GM12878 (cell line): ENCODE data around the gene BBC3. TPM values are rescaled to one million over a fixed set of nuclear protein-coding genes. Genes with fewer than 3 reads are reported as not detected.

ENCODE experiments used
- CEBPB ChIP-seq, 2 experiments: fragments of 150-350 bp in 1 of 2; IDR thresholded peaks; 2 replicates each; pipeline ENCODE4 v1.6.1; 2012 to 2014; ENCODE audit warnings: low read depth in 2 of 2, low read length in 2 of 2, borderline replicate concordance in 1 of 2, inconsistent platforms in 1 of 2
- EED ChIP-seq: sonication (generic); IDR thresholded peaks from 2 replicates; pipeline ENCODE4 v1.6.1; 2016; ENCODE audit warnings: antibody characterized with exemption, low read depth
- EP300 ChIP-seq, 2 experiments: fragments of 150-350 bp in 1 of 2; IDR thresholded peaks; 2 replicates each; pipeline ENCODE4 v1.6.1; 2011 to 2012; ENCODE audit warnings: low read depth in 2 of 2, low read length in 2 of 2, borderline replicate concordance in 1 of 2, improper control_type of control experiment in 1 of 2, inconsistent platforms in 1 of 2; ENCODE audit not compliant: control insufficient read depth in 1 of 2
- FOXK2 ChIP-seq: fragments of 450-650 bp; IDR thresholded peaks from 2 replicates; pipeline ENCODE4 v1.6.1; 2017; ENCODE audit warnings: mild to moderate bottlenecking, moderate library complexity
- GABPA ChIP-seq: IDR thresholded peaks from 2 replicates; pipeline ENCODE4 v1.6.1; 2014; ENCODE audit warnings: antibody characterized with exemption, low read depth, mild to moderate bottlenecking, inconsistent platforms
- HDGF ChIP-seq: fragments of 450-650 bp; IDR thresholded peaks from 2 replicates; pipeline ENCODE4 v1.6.1; 2016; ENCODE audit warnings: antibody characterized with exemption
- MTA3 ChIP-seq: IDR thresholded peaks from 2 replicates; pipeline ENCODE4 v1.6.1; 2012; ENCODE audit warnings: low read length, inconsistent platforms, borderline replicate concordance
- NBN ChIP-seq: fragments of 450-650 bp; IDR thresholded peaks from 2 replicates; pipeline ENCODE4 v1.6.1; 2016
- NFYB ChIP-seq: IDR thresholded peaks from 2 replicates; pipeline ENCODE4 v1.6.1; 2011; ENCODE audit warnings: low read depth, mild to moderate bottlenecking, low read length, improper control_type of control experiment, moderate library complexity; ENCODE audit not compliant: insufficient read depth
- NR2C1 ChIP-seq: fragments of 450-650 bp; IDR thresholded peaks from 2 replicates; pipeline ENCODE4 v1.6.1; 2017; ENCODE audit warnings: antibody characterized with exemption, mild to moderate bottlenecking, moderate library complexity
- NR2C2 ChIP-seq: IDR thresholded peaks from 2 replicates; pipeline ENCODE4 v1.6.1; 2011; ENCODE audit warnings: borderline replicate concordance, low read depth; ENCODE audit not compliant: control insufficient read depth, insufficient read length
- POLR2A ChIP-seq: IDR thresholded peaks from 2 replicates; pipeline ENCODE4 v1.6.1; 2011; ENCODE audit warnings: low read depth, mild to moderate bottlenecking, low read length
- RAD51 ChIP-seq: fragments of 450-650 bp; IDR thresholded peaks from 2 replicates; pipeline ENCODE4 v1.6.1; 2016; ENCODE audit warnings: moderate library complexity, mild to moderate bottlenecking, inconsistent platforms
- RBBP5 ChIP-seq: fragments of 200-600 bp; sonication (generic); conservative IDR thresholded peaks from 2 replicates; pipeline ENCODE4 v1.6.1; 2016
- RELA ChIP-seq: fragments of 450-650 bp; IDR thresholded peaks from 2 replicates; pipeline ENCODE4 v1.8.0; 2014; ENCODE audit warnings: borderline replicate concordance; ENCODE audit not compliant: partially characterized antibody
- TAF1 ChIP-seq: IDR thresholded peaks from 2 replicates; pipeline ENCODE4 v1.6.1; 2011; ENCODE audit warnings: mild to moderate bottlenecking, low read depth, low read length, borderline replicate concordance
- ZSCAN29 ChIP-seq: fragments of 450-650 bp; IDR thresholded peaks from 2 replicates; pipeline ENCODE4 v1.6.1; 2017; ENCODE audit warnings: mild to moderate bottlenecking, moderate library complexity
- polyA plus RNA-seq, 11 experiments: library from polyadenylated mRNA; depleted of rRNA in 4 of 11; unstranded in 6 of 11; stranded (reverse) in 5 of 11; fragments of >200 nt; fragmentation: Nextera tagmentation in 4 of 11; fragmentation: Illumina TruSeq in 1 of 11; extraction: Ambion mirVana in 4 of 11; extraction: Trizol in 1 of 11; gene quantifications; 1 replicate in 1 of 11; 2 replicates in 10 of 11; pipeline versions ENCODE4 v1.2.1 to v1.2.3, GENCODE V29; 2011 to 2016; ENCODE audit warnings: inconsistent platforms in 2 of 11, missing spikeins in 2 of 11, low read depth in 1 of 11
- total RNA-seq, 4 experiments: library from RNA; depleted of rRNA in 3 of 4; stranded (reverse); fragments of >200 nt in 3 of 4; fragmentation: Illumina TruSeq in 1 of 4; extraction: Trizol in 1 of 4; gene quantifications; 2 replicates each; pipeline versions ENCODE4 v1.2.1 to v1.2.3, GENCODE V29; 2013 to 2021
- TF ChIP-seq, protein P1 (sequence below): fragments of 450-650 bp; IDR thresholded peaks from 2 replicates; pipeline ENCODE4 v1.6.1; 2014; ENCODE audit warnings: mild to moderate bottlenecking
- TF ChIP-seq, protein P2 (sequence below), 3 experiments: IDR thresholded peaks in 2 of 3; conservative IDR thresholded peaks in 1 of 3; 2 replicates each; pipeline ENCODE4 v1.5.1; 2011; ENCODE audit warnings: low read depth in 3 of 3, low read length in 3 of 3, mild to moderate bottlenecking in 3 of 3, control low read depth in 2 of 3, moderate library complexity in 2 of 3, inconsistent platforms in 1 of 3, mixed read lengths in 1 of 3; ENCODE audit not compliant: control insufficient read depth in 2 of 3, insufficient read depth in 1 of 3; ENCODE audit errors: extremely low read depth in 1 of 3
- TF ChIP-seq, protein P3 (sequence below): fragments of 150-350 bp; IDR thresholded peaks from 2 replicates; pipeline ENCODE4 v1.6.1; 2016; ENCODE audit warnings: low read depth, low read length
- TF ChIP-seq, protein P4 (sequence below): fragments of 450-650 bp; IDR thresholded peaks from 2 replicates; pipeline ENCODE4 v1.6.1; 2017; ENCODE audit warnings: mild to moderate bottlenecking, low read depth, inconsistent platforms; ENCODE audit not compliant: poor library complexity, severe bottlenecking

Gene BBC3
- total and polyA plus RNA-seq, 10 of the 15 experiments (the other 5 are each of a cell fraction or from before 2014, with no cell fraction given): 0.10 to 17.9 (median 7.5) TPM

DNA sequence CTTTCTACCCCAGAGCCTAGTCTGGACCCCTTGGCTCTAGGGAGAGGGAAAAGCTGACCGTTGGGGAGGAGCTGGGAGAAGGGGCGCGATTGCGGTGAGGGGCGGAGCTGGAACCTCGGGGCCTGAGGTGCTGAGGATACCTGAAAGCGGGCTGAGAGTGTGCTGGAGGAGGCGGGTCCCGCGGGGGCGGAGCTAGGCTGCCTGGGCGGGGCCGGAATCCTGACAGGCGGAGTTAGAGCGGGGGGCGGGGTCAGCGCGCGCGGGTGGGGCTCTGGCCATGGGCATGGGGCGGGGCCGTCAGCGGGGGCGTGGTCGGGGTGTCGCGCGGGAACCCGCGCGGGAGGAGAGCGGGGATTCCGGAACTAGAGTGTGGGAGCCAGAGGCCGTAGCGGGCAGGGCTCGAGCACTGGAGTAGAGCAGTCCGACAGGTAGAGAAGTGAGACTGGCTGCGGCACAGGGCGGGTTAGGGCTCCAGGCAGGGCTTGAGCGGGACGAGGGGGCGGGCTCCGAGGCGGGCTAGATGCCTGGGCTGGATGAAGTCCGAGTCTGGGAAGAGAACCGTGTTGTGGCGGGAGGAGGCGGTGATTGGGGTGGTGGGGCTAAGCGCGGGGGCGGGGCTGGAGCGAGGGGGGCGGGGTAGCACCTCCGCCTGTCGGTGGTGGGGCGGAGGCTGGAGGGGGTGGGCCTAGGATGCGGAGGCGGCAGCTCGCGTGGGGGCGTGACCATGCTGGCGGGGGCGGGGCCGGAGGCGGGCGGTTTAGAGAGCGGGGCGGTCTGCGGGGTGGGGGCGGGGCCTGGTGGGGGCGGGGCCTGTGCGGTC is 43.3 kb upstream of the BBC3 start, which contains the start of gene INAFM1 (continued):
- TF ChIP-seq, protein P1, sequence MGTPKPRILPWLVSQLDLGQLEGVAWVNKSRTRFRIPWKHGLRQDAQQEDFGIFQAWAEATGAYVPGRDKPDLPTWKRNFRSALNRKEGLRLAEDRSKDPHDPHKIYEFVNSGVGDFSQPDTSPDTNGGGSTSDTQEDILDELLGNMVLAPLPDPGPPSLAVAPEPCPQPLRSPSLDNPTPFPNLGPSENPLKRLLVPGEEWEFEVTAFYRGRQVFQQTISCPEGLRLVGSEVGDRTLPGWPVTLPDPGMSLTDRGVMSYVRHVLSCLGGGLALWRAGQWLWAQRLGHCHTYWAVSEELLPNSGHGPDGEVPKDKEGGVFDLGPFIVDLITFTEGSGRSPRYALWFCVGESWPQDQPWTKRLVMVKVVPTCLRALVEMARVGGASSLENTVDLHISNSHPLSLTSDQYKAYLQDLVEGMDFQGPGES: no peak
- no peak for TF ChIP-seq RBBP5
- peak; percentile 86; the same call in 1 of the 2 replicates for TF ChIP-seq NBN
- TF ChIP-seq, protein P2, sequence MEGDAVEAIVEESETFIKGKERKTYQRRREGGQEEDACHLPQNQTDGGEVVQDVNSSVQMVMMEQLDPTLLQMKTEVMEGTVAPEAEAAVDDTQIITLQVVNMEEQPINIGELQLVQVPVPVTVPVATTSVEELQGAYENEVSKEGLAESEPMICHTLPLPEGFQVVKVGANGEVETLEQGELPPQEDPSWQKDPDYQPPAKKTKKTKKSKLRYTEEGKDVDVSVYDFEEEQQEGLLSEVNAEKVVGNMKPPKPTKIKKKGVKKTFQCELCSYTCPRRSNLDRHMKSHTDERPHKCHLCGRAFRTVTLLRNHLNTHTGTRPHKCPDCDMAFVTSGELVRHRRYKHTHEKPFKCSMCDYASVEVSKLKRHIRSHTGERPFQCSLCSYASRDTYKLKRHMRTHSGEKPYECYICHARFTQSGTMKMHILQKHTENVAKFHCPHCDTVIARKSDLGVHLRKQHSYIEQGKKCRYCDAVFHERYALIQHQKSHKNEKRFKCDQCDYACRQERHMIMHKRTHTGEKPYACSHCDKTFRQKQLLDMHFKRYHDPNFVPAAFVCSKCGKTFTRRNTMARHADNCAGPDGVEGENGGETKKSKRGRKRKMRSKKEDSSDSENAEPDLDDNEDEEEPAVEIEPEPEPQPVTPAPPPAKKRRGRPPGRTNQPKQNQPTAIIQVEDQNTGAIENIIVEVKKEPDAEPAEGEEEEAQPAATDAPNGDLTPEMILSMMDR (IDR thresholded peaks at IDR 0.05 in 2 of 3, conservative IDR thresholded peaks at IDR 0.05 in 1 of 3; ENCODE audit: control insufficient read depth in 2 of 3, extremely low read depth in 1 of 3, insufficient read depth in 1 of 3, low read depth in 3 of 3, low read length in 3 of 3): no peak
- no peak for TF ChIP-seq GABPA
- no peak for TF ChIP-seq EP300 (IDR thresholded peaks at IDR 0.05; ENCODE audit: borderline replicate concordance in 1 of 2, control insufficient read depth in 1 of 2, low read depth in 2 of 2, low read length in 2 of 2)
- TF ChIP-seq NFYB: no peak
- no peak for TF ChIP-seq FOXK2
- peak; percentile 29 for TF ChIP-seq RELA
- TF ChIP-seq, protein P3, sequence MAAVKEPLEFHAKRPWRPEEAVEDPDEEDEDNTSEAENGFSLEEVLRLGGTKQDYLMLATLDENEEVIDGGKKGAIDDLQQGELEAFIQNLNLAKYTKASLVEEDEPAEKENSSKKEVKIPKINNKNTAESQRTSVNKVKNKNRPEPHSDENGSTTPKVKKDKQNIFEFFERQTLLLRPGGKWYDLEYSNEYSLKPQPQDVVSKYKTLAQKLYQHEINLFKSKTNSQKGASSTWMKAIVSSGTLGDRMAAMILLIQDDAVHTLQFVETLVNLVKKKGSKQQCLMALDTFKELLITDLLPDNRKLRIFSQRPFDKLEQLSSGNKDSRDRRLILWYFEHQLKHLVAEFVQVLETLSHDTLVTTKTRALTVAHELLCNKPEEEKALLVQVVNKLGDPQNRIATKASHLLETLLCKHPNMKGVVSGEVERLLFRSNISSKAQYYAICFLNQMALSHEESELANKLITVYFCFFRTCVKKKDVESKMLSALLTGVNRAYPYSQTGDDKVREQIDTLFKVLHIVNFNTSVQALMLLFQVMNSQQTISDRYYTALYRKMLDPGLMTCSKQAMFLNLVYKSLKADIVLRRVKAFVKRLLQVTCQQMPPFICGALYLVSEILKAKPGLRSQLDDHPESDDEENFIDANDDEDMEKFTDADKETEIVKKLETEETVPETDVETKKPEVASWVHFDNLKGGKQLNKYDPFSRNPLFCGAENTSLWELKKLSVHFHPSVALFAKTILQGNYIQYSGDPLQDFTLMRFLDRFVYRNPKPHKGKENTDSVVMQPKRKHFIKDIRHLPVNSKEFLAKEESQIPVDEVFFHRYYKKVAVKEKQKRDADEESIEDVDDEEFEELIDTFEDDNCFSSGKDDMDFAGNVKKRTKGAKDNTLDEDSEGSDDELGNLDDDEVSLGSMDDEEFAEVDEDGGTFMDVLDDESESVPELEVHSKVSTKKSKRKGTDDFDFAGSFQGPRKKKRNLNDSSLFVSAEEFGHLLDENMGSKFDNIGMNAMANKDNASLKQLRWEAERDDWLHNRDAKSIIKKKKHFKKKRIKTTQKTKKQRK: no peak
- TF ChIP-seq NR2C1: no peak
- TF ChIP-seq ZSCAN29: no peak
- no peak for TF ChIP-seq TAF1
- TF ChIP-seq HDGF: no peak
- no peak for TF ChIP-seq RAD51
- TF ChIP-seq CEBPB (IDR thresholded peaks at IDR 0.05; ENCODE audit: borderline replicate concordance in 1 of 2, low read depth in 2 of 2, low read length in 2 of 2): no peak
- TF ChIP-seq, protein P4, sequence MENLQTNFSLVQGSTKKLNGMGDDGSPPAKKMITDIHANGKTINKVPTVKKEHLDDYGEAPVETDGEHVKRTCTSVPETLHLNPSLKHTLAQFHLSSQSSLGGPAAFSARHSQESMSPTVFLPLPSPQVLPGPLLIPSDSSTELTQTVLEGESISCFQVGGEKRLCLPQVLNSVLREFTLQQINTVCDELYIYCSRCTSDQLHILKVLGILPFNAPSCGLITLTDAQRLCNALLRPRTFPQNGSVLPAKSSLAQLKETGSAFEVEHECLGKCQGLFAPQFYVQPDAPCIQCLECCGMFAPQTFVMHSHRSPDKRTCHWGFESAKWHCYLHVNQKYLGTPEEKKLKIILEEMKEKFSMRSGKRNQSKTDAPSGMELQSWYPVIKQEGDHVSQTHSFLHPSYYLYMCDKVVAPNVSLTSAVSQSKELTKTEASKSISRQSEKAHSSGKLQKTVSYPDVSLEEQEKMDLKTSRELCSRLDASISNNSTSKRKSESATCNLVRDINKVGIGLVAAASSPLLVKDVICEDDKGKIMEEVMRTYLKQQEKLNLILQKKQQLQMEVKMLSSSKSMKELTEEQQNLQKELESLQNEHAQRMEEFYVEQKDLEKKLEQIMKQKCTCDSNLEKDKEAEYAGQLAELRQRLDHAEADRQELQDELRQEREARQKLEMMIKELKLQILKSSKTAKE: no peak
- TF ChIP-seq POLR2A: peak; percentile 83
- no peak for TF ChIP-seq MTA3
- TF ChIP-seq NR2C2: no peak
- no peak for TF ChIP-seq EED
